HG03457 (cell line): ENCODE results near the gene TSPAN18.

Experiments used
- ATAC-seq: cut with Tn5 transposase; IDR thresholded peaks from one replicate; pipeline ENCODE4 v1.9.1; 2021; ENCODE audit warnings: moderate number of reproducible peaks; ENCODE audit not compliant: unreplicated experiment

Gene TSPAN18

DNA sequence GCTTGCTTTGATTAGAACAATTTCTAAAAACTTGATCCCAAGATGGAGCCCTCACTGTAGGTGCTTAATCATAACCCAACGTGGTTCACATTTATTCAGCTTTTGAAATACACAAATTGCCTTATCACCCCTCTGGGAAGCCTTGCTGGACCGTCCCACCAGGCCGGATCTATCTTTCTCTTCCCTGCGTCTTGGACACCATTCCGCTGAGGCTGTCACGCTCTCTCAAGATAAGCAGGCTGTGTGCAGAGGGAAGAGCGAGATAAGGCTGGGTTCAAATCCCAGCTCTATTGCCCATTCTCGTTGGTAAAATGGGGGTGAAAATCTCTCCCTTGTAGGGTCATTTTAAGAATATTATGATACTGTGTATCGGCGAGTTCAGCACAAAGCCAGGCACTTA lies 244.4 kb downstream of the TSPAN18 start:
- no peak for ATAC-seq

DNA sequence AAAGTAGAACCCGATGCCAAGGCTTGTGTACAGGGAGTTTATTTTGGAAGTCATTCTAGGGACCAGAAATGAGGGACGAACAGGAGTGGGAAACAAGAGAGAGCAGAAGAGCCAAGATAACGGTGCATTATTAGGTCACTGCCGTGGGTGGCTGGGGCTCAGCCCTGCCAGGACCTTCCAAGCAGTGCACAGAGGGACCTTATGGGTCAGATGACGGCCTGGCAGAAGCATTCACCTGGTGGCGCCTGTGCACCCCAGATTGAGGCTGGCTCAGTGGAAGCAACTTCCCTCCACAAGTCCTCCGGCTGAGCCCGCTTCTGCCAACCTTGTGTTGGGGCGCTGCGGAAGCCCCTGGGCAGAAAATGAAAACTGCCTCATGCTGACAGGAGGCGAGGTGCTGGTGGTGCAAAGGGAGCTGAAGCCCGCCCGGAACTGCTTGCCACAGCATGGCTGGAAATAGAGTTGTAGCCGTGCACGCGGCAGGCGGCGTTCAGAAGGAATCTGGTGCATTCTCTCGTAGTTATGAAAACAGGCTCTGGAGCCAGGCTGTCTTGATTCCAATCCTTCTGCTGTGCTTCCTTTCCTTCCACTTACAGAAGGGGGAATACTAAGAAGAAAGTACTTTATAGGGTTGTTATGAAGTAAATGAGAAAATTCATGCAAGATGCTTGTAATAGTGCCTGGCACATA lies 246.1 kb downstream of the TSPAN18 start:
- ATAC-seq: no peak

DNA sequence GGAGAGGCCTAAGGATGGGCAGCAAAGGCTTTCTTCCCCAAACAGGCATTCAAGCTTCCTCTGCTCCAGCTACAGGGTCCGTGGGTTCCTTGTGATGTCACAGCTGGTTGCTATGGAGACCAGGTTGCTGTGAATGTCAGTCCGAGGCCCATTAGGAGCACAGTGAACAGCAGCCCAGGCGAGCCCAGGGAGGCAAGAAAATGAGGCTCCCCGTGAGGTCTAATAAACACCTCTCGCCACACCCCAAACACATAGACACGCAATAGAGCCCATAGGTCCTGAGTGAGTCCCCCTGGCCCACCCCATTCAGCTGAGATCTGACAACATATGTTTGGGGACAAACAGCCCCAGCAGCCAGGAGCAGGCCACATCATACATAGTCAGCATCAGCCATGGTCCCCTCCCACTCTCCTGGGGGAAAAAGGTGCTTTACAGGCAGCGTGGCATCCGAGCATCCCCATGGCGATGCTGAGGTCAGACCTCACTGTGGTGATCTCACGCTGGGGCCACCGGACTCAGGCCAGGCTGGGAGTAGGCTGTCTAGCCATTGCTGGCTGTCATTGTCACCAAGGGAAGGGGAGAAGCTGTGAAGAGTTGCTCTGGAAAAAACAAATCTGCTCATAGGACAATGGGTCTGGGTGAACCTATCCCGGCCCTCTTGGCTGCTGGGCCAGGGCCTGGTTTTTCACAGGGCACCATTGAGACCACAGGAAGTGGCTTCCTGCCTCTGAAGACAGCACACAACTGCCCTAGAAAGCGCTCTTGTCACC lies 247.1 kb downstream of the TSPAN18 start:
- no peak for ATAC-seq

DNA sequence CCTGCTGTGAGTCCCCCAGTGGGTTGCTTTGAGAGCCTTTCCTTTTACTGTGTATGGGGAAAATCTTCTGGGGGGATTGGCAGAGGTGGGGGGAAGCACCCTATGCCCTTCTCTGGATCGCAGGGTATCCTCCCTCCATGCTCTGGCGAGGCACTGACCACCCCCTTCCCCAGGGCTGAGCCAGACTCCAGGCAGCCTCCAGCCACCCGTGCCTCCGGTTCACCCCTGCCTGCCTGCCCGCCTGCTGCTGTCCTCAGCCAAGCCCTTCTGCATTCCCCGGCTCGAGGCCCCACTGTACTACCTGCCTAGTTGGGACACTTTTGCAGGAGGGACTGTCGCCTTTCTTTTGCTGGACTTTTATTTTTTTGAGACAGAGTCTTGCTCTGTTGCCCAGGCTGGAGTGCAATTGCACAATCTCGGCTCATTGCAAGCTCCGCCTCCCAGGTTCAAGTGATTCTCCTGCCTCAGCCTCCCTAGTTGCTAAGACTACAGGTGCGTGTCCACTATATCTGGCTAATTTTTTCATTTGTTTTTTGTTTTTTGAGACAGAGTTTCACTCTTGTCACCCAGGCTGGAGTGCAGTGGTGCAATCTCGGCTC lies 247.7 kb downstream of the TSPAN18 start:
- no peak for ATAC-seq

DNA sequence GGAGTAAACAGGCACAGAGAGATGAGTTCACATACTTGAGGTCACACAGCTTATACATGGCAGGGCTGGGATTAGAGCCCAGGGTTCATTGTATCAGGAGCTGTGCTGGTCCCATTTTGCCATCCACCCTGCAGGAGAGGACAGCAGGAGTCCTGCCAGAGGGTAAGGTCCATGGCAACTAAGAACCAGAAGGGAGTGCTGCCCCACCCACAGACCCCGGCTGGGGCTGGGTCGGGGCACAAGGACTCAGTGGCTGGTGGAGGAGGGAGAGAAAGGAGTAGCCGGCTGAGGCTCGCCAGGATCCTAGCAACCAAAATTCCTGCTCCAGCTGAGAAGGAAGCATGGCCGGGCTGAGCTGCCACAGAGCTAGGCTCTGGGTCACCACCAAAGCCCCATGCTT lies 249.8 kb downstream of the TSPAN18 start:
- ATAC-seq: no peak

DNA sequence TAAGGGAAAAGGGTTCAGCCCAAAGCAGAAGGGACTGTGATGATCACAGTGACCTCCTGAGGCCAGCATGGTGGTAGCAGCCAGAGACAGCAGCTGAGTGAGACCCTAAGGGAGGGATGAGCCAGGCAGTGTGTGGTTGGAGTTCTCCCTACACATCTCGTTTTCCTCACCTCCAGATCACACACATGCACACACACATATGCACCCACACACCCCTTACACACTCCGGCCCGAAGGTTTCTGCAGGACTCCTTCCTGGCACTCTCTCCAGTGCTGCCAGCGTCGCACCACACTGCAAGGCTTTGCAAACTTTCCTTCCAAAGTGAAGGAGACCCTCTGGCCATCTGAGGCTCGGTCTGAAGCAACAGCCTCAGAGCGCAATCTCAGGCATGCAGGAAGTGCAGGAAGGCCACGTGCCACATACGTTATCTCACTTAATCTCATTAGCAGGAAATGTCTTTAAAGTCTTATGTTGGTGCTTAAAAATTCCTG lies 250.8 kb downstream of the TSPAN18 start:
- no peak for ATAC-seq

DNA sequence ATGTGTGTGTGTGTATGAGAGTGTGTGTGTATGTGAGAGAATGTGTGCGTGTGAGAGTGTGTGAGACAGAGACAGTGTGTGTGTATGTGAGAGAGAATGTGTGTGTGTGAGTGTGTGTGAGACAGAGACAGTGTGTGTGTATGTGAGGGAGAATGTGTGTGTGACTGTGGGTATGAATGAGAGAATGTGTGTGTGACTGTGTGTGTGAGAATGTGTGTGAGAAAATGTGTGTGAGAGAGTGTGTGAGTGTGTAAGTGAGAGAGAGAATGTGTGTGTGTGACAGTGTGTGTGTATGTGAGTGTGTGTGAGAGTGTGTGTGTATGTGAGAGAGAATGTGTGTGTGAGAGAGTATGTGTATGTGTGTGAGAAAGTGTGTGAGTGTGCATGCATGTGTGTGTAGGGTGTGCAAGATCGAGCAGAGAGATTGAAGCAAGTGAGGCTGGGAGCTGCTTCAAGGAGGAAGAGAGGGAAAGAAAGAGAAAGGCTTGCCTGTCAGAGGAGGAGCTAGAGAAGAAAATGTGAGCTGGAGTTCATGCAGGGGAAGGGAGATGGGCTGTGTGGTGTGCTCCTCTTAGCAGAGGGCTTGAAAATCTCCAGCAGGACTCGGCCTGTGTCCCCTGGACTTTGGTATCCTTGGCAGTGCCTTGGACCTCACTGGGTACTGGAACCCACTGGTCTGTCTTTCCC lies 251.7 kb downstream of the TSPAN18 start:
- ATAC-seq: no peak

DNA sequence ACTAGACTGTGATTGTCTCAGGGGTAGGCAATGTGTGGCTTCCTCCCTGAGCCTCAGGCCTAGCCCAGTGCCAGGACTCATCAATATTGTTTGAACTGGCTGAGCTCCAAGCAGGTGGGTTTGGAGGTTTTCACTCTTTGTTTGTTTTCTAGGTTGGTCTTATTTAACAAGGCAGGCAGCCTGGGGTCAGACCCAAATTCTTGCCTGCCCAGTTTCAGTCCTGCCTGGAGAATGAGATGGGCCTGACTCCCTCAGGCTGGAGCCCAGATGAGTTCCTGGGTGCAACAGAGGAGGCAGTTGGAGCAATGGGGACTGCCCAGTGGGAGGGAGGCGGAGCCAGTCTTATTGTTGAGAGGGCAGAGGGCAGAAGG lies 252.2 kb downstream of the TSPAN18 start:
- ATAC-seq: no peak

DNA sequence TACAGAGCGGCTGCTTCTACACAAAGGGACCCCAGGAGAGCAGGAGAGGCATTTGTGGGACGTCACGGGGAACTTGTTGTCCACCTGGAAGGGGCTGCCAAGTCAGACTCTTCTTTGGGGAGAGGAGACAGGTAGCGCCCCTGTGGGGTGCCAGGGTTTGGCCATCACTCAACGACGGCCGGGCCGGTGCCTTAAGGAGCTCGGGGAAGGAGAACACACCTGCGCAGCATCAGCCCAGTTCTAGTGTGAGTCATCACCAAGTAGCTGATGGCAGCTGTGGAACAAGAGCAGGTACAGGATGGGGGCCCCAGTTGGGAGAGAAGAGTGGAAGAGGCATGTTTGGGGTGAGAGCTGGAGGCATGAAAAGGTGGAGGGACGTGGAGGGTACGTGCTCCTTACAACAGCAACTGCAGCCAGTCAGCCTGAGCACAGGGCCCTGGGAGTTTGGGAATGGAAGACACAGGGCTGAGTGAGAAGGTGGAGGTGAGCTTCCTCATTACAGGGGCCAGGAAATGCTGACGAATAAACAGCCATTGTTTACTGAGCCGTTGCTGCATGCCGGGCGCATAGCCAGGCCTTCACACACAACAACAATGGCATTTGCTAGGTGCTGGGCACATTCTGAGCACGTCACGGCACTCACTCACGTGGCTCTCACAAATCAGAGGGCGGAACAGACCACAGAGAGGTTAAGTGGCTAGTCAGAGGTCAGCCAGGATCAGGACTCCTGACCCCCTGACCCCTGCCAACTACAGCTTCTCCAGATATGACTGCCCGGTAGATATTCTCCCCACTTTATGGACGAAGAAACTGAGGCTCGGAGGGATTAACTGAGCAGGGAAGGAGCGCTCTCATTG lies 253.0 kb downstream of the TSPAN18 start:
- ATAC-seq: no peak

DNA sequence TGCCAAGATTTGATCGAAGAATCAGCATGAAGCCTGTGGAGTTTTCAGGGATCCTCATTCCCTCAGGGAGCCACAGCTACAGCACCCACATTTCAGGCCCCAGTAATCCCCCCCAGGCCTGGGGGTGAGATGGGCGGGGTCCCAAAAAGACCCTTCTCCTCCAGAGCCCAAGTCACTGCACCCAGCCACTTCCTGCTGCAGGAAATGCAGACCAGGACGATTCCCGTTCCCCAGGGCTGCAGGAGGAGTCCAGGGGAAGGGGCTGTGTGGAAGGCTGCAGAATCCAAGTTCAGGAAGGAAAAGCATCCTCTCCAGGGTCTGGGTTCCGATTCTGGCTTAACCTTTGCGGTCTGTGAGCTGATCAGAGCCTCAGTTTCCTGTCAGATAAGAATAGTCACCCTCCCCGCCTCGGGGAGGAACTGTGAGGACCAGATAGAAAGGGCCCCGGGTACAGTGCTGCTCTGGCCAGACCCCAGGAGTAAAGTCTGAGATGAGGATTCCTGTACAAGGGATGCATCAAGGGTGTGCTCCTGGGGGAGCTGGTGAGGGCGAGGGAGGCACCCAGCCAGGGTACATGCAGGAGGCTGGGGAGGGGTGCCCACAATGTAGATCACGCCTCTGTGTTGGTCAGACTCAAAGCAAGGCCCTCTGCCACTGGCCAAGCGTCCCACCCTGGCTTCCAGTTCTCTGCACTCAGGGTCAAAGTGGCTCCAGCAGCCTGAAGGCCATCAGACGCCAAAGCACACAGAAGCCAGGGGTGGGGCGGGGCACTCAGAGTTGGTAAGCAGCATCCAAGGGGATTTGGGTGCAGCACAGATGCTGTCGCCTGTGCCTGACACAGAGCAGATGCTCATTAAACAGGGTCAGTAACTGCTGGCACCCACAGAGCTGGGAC lies 254.0 kb downstream of the TSPAN18 start:
- no peak for ATAC-seq
